HG03135 (cell line): ENCODE measurements around the gene AVPR2.
A peak's percentile ranks its signal among the peaks of the same experiment; 100 is the strongest.

Experiments
- ATAC-seq: cut with Tn5 transposase; IDR thresholded peaks from one replicate; pipeline ENCODE4 v1.9.1; 2021; ENCODE audit warnings: mild to moderate bottlenecking, moderate library complexity; ENCODE audit not compliant: unreplicated experiment

Gene AVPR2

GRCh38 chrX:153948847-153949805 is 44.7 kb downstream of the AVPR2 start:
- ATAC-seq: no peak

- ATAC-seq: no peak
Measured at GRCh38 chrX:153950127-153950526, 45.7 kb downstream of the AVPR2 start.

- ATAC-seq: no peak
Measured at GRCh38 chrX:153951683-153952372, 47.4 kb downstream of the AVPR2 start.

GRCh38 chrX:153952373-153953026 is 48.0 kb downstream of the AVPR2 start:
- ATAC-seq: no peak

- ATAC-seq: peak; percentile 60
Measured at GRCh38 chrX:153953342-153953830, 48.9 kb downstream of the AVPR2 start.

GRCh38 chrX:153953892-153954557 is 49.6 kb downstream of the AVPR2 start:
- no peak for ATAC-seq

GRCh38 chrX:153954558-153955227 is 50.2 kb downstream of the AVPR2 start:
- no peak for ATAC-seq

- ATAC-seq: no peak
Measured at GRCh38 chrX:153955228-153955732, 50.8 kb downstream of the AVPR2 start.

GRCh38 chrX:153956044-153956907 is 51.8 kb downstream of the AVPR2 start:
- ATAC-seq: no peak
